Spleen (tissue), 7 donors: Measurements from ENCODE around the gene MYH10.

Source experiments
- CTCF ChIP-seq, 11 experiments: fragments of 200-600 bp in 7 of 11; fragments of 450-650 bp in 4 of 11; sonication (generic) in 4 of 11; IDR thresholded peaks in 8 of 11; conservative IDR thresholded peaks in 3 of 11; 1 replicate in 7 of 11; 2 replicates in 4 of 11; pipeline versions ENCODE4 v1.4.0 to v1.8.0; 2016 to 2021; ENCODE audit warnings: antibody characterized with exemption in 11 of 11, inconsistent platforms in 4 of 11, mild to moderate bottlenecking in 1 of 11
- POLR2A ChIP-seq, 3 donors: fragments of 450-650 bp; IDR thresholded peaks; one replicate each; pipeline ENCODE4 v1.5.1; 2017; ENCODE audit warnings: antibody characterized with exemption in 3 of 3, mild to moderate bottlenecking in 1 of 3
- donor health status: DM: no; HTN: no; CAD: no; lungs with moderate emphysema.
- donor health status: DM: no; HTN: no; CAD: no.
- donor health status: DM: no; HTN: no; CAD: no.

GRCh38 chr17:8522577-8522976 lies 107.9 kb downstream of the MYH10 start:
- TF ChIP-seq CTCF (IDR thresholded peaks at IDR 0.05 in 8 of 11, conservative IDR thresholded peaks at IDR 0.05 in 3 of 11) = no peak
- TF ChIP-seq POLR2A (IDR thresholded peaks at IDR 0.05) = no peak
